ENCODE measurements around the gene CBR3.

DNA sequence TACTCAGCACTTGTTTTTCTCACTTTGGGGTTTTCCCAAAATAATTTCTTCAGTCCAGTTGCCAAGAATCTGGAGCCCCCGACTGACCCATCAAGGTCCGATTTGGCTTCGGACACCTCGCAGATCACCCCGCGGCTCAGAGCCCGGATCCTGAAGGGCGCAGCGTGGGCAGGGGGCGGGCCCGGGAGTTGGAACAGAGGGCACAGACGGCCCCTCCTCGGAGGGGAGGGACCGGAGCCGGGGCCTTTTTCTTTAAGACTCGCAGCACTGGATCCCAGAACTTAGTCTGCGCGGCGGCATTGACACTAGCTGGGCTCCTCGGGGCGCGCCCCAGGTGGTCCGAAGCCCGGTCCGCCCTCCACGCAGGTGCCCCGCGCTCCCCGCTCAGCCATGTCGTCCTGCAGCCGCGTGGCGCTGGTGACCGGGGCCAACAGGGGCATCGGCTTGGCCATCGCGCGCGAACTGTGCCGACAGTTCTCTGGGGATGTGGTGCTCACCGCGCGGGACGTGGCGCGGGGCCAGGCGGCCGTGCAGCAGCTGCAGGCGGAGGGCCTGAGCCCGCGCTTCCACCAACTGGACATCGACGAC lies at the start of gene CBR3:
- TF ChIP-seq, protein P1, sequence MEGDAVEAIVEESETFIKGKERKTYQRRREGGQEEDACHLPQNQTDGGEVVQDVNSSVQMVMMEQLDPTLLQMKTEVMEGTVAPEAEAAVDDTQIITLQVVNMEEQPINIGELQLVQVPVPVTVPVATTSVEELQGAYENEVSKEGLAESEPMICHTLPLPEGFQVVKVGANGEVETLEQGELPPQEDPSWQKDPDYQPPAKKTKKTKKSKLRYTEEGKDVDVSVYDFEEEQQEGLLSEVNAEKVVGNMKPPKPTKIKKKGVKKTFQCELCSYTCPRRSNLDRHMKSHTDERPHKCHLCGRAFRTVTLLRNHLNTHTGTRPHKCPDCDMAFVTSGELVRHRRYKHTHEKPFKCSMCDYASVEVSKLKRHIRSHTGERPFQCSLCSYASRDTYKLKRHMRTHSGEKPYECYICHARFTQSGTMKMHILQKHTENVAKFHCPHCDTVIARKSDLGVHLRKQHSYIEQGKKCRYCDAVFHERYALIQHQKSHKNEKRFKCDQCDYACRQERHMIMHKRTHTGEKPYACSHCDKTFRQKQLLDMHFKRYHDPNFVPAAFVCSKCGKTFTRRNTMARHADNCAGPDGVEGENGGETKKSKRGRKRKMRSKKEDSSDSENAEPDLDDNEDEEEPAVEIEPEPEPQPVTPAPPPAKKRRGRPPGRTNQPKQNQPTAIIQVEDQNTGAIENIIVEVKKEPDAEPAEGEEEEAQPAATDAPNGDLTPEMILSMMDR (IDR thresholded peaks at IDR 0.05) = no peak
- TF ChIP-seq POLR2A (IDR thresholded peaks at IDR 0.05) = peak in 1 of 2 donors; percentile 38
